LNCaP clone FGC (cell line): ENCODE measurements around the gene FBLIM1.

Source experiments
- DNase-seq: peaks from one replicate; pipeline ENCODE4 v3.0.0-alpha.2; 2011; ENCODE audit warnings: low read depth
- H3K4me3 ChIP-seq: 2 replicates; pipeline ENCODE4 v1.5.1; 2011; ENCODE audit warnings: mild to moderate bottlenecking, low read depth, low read length, control low read depth
- TF ChIP-seq, protein P1 (sequence below): IDR thresholded peaks from 2 replicates; pipeline ENCODE4 v1.5.1; 2012; ENCODE audit warnings: mild to moderate bottlenecking; ENCODE audit not compliant: control insufficient read depth, insufficient read depth; ENCODE audit errors: extremely low read depth

FBLIM1 gene

DNA sequence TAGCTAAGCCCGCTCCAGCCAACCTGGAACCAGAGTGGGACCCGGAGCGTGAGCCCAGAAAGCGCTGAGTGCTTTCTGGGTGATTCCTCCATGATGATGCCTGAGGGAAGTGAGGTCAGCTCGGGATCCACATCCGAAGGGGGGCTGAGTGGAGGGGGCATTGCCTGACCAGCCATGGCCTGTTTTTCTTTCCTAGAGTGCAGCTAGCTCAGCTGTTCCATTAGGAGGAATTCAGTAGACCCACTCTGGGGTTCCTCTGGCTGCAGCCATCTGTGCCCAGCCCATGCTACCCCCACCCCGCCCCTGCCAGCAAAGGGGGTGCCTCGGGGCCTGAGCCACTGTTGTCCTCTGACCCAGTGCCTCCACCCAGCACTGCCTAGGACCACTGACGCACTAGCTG lies 32.1 kb upstream of the FBLIM1 start:
- H3K4me3 ChIP-seq, result no peak overlapping the region
- TF ChIP-seq, protein P1, sequence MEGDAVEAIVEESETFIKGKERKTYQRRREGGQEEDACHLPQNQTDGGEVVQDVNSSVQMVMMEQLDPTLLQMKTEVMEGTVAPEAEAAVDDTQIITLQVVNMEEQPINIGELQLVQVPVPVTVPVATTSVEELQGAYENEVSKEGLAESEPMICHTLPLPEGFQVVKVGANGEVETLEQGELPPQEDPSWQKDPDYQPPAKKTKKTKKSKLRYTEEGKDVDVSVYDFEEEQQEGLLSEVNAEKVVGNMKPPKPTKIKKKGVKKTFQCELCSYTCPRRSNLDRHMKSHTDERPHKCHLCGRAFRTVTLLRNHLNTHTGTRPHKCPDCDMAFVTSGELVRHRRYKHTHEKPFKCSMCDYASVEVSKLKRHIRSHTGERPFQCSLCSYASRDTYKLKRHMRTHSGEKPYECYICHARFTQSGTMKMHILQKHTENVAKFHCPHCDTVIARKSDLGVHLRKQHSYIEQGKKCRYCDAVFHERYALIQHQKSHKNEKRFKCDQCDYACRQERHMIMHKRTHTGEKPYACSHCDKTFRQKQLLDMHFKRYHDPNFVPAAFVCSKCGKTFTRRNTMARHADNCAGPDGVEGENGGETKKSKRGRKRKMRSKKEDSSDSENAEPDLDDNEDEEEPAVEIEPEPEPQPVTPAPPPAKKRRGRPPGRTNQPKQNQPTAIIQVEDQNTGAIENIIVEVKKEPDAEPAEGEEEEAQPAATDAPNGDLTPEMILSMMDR, result no peak
- DNase-seq, result no peak

- no peak overlapping the region for H3K4me3 ChIP-seq
- no peak for DNase-seq
- TF ChIP-seq, protein P1, result no peak
Observed at GRCh38 chr1:15727021-15727420, 31.6 kb upstream of the FBLIM1 start.

GRCh38 chr1:15727424-15727823 lies 31.2 kb upstream of the FBLIM1 start:
- no peak overlapping the region for H3K4me3 ChIP-seq
- DNase-seq, result no peak
- TF ChIP-seq, protein P1, result no peak

- no peak for DNase-seq
Observed at GRCh38 chr1:15727866-15728534, 30.6 kb upstream of the FBLIM1 start.

DNA sequence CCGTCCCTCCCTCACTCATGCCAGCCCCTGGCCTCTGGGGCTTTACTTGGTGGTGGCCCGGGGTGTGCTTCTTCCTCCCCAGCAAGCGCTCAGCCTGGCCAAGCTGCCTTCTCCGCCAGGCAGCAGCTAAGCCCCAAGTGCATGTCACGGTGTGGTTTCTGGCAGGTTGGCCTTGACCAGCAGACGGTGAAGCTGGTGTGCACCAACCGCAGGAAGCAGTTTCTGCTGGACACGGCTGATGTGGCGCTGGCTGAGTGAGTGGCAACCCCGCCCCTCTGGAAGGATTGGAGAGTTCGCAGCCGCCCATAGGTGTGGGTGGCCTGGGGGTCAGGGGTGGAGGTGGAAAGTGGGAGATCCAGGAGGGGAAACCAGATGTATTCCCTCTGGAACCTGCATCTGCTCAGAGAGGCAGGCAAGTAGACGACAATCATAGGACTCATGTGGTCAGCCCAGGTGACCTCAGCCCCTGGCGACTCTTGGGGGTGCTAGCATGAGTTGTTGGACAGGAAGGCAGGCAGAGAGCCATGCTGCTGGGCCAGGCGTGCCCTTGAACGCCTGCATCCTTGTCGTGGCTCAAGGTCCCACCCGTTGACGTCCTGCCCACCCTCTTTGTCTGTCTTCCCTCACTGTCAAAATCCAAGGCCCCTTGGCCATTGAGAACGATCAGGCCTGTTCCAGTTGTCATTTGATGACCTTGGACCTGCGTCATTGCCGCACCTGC lies 29.5 kb upstream of the FBLIM1 start:
- DNase-seq, result no peak
- TF ChIP-seq, protein P1, result no peak
- no peak overlapping the region for H3K4me3 ChIP-seq

More at GRCh38 chr1:15727866-15728534, 30.6 kb upstream of the FBLIM1 start:
- H3K4me3 ChIP-seq, result no peak overlapping the region
- TF ChIP-seq, protein P1, result no peak

GRCh38 chr1:15730423-15730822 lies 28.2 kb upstream of the FBLIM1 start:
- TF ChIP-seq, protein P1, result no peak
- DNase-seq, result no peak
- no peak overlapping the region for H3K4me3 ChIP-seq
